Mesothelial cell of epicardium (in vitro differentiated cells): ENCODE measurements around the gene ARAP1. TPM values are rescaled to one million over a fixed set of nuclear protein-coding genes. Genes with fewer than 3 reads are reported as not detected.

Source experiments
- DNase-seq, 2 experiments: peaks; one replicate each; pipeline ENCODE4 v3.0.0; 2021; ENCODE audit warnings: low spot score in 2 of 2; ENCODE audit not compliant: unreplicated experiment in 2 of 2
- H3K27ac Mint-ChIP-seq: 2 replicates; pipeline ENCODE4 v1.8.0; 2021; ENCODE audit warnings: mixed read lengths
- H3K27me3 Mint-ChIP-seq: 2 replicates; pipeline ENCODE4 v1.8.0; 2021; ENCODE audit warnings: low read depth, mixed read lengths
- H3K36me3 Mint-ChIP-seq: 2 replicates; pipeline ENCODE4 v1.8.0; 2021; ENCODE audit warnings: mixed read lengths
- H3K4me1 Mint-ChIP-seq: 2 replicates; pipeline ENCODE4 v1.8.0; 2021; ENCODE audit warnings: mixed read lengths
- H3K4me3 Mint-ChIP-seq: 2 replicates; pipeline ENCODE4 v1.8.0; 2021; ENCODE audit warnings: mild to moderate bottlenecking, moderate library complexity, mixed read lengths
- H3K9me3 Mint-ChIP-seq: 2 replicates; pipeline ENCODE4 v1.8.0; 2021; ENCODE audit warnings: mixed read lengths
- CTCF ChIP-seq: fragments of 200-600 bp; sonication (generic); IDR thresholded peaks from one replicate; pipeline ENCODE4 v1.5.0; 2021; ENCODE audit warnings: antibody characterized with exemption; ENCODE audit not compliant: unreplicated experiment
- total RNA-seq: library from RNA; stranded (reverse); gene quantifications from 3 replicates; pipeline ENCODE4 v1.2.1, GENCODE V29; 2021

The ARAP1 gene
- total RNA-seq, 1 donor from 2014 or later = 155 TPM

GRCh38 chr11:72710278-72710677, 41.9 kb downstream of the ARAP1 start:
- Mint-ChIP-seq H3K4me3 (no peak overlapping the region), H3K36me3 (peaks cover 25% of the 10 kb centered on the region), H3K9me3 (no peaks in the 10 kb centered on the region), H3K27me3 (no peaks in the 10 kb centered on the region), H3K27ac (no peak overlapping the region), H3K4me1 (peaks cover 15% of the 10 kb centered on the region)
- TF ChIP-seq CTCF = no peak
- no peak for DNase-seq

DNA sequence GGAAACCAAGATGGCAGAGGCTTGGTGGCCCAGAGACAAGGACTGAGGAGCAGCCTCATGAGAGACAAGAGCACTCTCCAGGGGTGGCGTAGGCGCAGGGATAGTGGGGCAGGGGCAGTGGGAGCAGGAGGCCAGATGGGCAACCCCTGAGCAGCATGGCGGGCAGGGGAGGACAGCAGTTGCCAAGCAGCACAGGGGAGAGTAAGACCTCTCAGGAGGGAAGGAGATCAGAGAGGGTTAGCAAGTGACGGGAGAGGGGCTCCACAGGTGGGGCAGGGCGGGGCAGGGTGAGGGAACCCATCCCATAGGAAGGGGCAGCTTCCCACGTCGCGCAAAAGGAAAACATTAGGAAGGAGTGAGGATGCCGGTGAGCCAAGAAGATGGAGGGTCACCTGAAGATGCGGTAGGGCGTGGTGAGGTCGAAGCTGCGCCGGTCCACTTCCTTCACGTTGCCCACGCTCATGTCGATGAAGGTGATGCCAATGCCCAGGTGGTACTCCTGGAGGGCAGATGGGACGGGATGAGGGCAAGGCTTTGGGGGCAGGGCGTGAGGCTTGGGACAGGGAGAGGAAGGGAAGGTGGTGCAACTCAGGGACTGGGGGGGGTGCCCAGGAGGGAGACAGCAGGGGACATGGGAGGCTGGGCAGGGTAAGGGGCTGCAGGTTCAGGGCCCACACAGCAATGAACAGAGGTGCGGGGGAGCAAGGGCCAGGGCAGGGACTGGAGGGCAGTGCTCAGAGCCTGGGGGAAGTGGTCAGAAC, 42.5 kb downstream of the ARAP1 start:
- Mint-ChIP-seq H3K9me3 (no peaks in the 10 kb centered on the region), H3K4me1 (peaks cover 20% of the 10 kb centered on the region), H3K4me3 (no peak overlapping the region), H3K27ac (peak overlapping the region; percentile 16), H3K36me3 (peaks cover 25% of the 10 kb centered on the region), H3K27me3 (no peaks in the 10 kb centered on the region)
- DNase-seq = no peak
- TF ChIP-seq CTCF = no peak

DNA sequence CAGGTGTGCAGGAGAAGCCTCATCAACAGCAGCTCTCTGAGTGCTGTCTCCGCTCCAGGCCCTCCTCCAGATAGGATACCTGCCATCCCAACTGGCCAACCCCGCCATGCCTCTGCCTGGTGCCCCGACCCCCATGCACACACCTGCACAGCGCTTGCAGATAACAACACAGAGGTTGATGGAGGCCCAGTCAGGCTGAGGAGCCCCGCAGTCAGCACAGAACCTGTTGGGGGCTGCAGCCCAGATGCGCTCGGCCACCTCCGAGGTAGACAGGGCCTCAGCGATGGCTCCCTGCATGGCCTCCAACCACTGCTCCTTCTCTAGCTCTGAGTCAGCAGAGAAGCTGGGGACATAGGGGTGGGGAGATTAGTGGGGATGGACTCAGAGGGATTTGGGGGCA, 45.2 kb downstream of the ARAP1 start:
- Mint-ChIP-seq H3K27me3 (no peaks in the 10 kb centered on the region), H3K36me3 (peaks cover 25% of the 10 kb centered on the region), H3K4me1 (peaks cover 33% of the 10 kb centered on the region), H3K27ac (peak overlapping the region; percentile 51), H3K4me3 (no peak overlapping the region), H3K9me3 (no peaks in the 10 kb centered on the region)
- no peak for TF ChIP-seq CTCF
- DNase-seq = no peak

- H3K9me3 Mint-ChIP-seq = no peaks in the 10 kb centered on the region
- H3K36me3 Mint-ChIP-seq = peaks cover 25% of the 10 kb centered on the region
- TF ChIP-seq CTCF = no peak
- no peak for DNase-seq
- no peak overlapping the region for H3K4me3 Mint-ChIP-seq
- H3K27me3 Mint-ChIP-seq = no peaks in the 10 kb centered on the region
- H3K27ac Mint-ChIP-seq = peak overlapping the region; percentile 51
- peaks cover 33% of the 10 kb centered on the region for H3K4me1 Mint-ChIP-seq
These were observed 45.6 kb downstream of the ARAP1 start for GRCh38 chr11:72706579-72706978.

DNA sequence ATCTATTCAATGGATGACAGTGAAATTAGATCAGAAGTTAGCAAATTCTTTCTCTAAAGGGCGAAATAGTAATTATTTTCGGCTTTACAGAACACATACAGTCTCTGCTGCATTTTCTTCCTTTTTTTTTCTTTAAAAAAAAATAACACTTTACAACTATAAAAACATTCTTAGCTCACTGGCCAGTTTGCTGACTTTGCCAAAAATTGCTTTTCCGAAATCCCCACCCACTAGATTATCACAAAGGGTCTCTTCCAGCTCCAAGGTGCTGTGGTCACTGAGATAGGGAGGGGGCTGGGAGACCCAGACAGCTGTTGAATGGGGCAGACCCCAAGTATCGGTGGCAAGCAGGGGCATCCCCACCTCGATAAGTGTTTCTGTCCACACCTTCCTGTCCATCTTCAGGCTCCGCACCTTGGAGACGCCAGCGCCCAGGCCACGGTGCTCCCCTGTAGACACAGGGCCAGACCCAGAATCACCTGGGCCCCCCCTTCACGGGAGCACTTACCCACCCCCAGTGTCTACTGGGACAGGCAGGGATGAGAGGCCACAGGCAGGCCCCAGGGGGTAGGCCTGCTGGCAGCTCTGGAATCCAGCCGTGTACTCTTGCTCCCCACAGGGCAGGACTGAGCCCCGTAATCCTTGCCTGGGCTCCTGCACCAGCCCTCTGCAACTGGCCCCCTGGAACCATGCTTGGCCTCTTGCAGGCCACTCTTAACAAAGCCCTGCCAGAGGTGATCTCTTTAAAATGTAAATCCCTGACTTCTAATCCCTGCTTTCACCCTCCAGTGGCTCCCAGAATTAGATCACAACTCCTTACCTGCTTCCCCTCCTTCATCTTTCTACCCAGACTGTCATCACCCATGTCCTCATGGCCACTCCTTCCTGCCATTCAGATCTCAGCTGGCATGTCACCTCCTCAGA, 46.5 kb downstream of the ARAP1 start:
- no peak for TF ChIP-seq CTCF
- Mint-ChIP-seq H3K9me3 (no peaks in the 10 kb centered on the region), H3K4me3 (no peak overlapping the region), H3K27ac (peak overlapping the region; percentile 51), H3K36me3 (peaks cover 31% of the 10 kb centered on the region), H3K4me1 (peaks cover 33% of the 10 kb centered on the region), H3K27me3 (no peaks in the 10 kb centered on the region)
- DNase-seq = no peak
